Measurements from ENCODE around the gene PRKCQ.

PRKCQ gene

DNA sequence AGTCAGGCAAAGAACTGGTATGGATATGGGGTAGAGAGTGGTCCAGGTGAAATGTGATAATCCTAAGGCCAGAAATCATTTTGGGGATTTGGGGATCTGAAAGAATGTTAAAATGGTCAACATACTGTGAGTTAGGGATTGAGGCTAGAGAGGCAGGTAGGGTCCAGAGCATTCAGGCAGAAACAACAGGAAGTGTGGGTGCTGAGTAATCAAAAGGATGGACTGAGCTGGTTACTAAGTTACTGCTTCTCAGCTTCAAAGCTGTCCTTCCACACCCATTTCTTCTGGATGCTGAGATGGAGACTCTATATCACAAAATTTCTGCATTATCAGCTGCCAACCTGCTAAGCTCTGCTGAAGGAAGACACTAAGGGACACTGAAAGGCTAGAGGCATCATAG lies 30.6 kb upstream of the PRKCQ start:
- Histone ChIP-seq H3K9ac (ENCODE audit: low read length in 5 of 5) (no peak overlapping the region), H3K27me3 (ENCODE audit: control insufficient read depth in 5 of 5, insufficient read depth in 4 of 5, low read length in 5 of 5) (peaks cover 0 to 2% (median 0%) of the 10 kb centered on the region in 5 donors)

GRCh38 chr10:6609625-6610024 lies 29.5 kb upstream of the PRKCQ start:
- peaks cover 0 to 3% (median 1%) of the 10 kb centered on the region in 5 donors for H3K27me3 ChIP-seq (ENCODE audit: control insufficient read depth in 5 of 5, insufficient read depth in 4 of 5, low read length in 5 of 5)
- peaks cover 0 to 3% (median 0%) of the 10 kb centered on the region in 5 donors for H3K4me1 ChIP-seq (ENCODE audit: control insufficient read depth in 5 of 5, insufficient read depth in 5 of 5, low read length in 5 of 5)
- H3K4me3 ChIP-seq (ENCODE audit: low read depth in 1 of 5, low read length in 5 of 5): no peak overlapping the region
- H3K9me3 ChIP-seq (ENCODE audit: control insufficient read depth in 5 of 5, low read length in 5 of 5): no peaks in the 10 kb centered on the region
- H3K9ac ChIP-seq (ENCODE audit: low read length in 5 of 5): no peak overlapping the region
- H3K27ac ChIP-seq (ENCODE audit: low read depth, low read length): no peak overlapping the region
- peaks cover 0 to 2% (median 0%) of the 10 kb centered on the region in 5 donors for H3K36me3 ChIP-seq (ENCODE audit: control insufficient read depth in 5 of 5, insufficient read depth in 5 of 5, low read length in 5 of 5)

More for the DNA sequence above, 30.6 kb upstream of the PRKCQ start:
- Histone ChIP-seq H3K27ac (ENCODE audit: low read depth, low read length) (no peak overlapping the region), H3K9me3 (ENCODE audit: control insufficient read depth in 5 of 5, low read length in 5 of 5) (no peaks in the 10 kb centered on the region), H3K36me3 (ENCODE audit: control insufficient read depth in 5 of 5, insufficient read depth in 5 of 5, low read length in 5 of 5) (peaks cover 0 to 2% (median 0%) of the 10 kb centered on the region in 5 donors), H3K4me3 (ENCODE audit: low read depth in 1 of 5, low read length in 5 of 5) (no peak overlapping the region), H3K4me1 (ENCODE audit: control insufficient read depth in 5 of 5, insufficient read depth in 5 of 5, low read length in 5 of 5) (peaks cover 0 to 3% (median 0%) of the 10 kb centered on the region in 5 donors)

DNA sequence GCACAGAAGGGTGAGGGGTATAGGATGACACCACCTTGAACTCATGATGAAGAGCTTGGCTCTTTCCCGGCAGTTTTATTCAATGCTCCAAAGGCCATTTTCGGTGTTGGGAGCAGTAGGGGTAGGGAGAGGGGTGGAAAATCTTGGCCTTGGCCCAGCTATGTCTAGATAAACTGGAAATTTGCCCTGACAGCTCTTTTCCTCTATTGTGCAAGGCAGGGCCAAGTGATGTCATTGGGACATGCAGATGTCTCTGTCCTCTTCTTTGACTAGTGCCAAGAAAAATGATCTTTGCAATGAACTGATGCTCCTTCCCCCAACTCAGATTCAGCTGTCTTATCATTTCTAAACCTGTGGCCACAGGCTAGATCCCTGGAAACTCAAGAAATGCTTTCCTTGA lies 27.7 kb upstream of the PRKCQ start:
- H3K27me3 ChIP-seq (ENCODE audit: control insufficient read depth in 5 of 5, insufficient read depth in 4 of 5, low read length in 5 of 5): peaks cover 0 to 9% (median 2%) of the 10 kb centered on the region in 5 donors
- peaks cover 0 to 10% (median 0%) of the 10 kb centered on the region in 5 donors for H3K4me1 ChIP-seq (ENCODE audit: control insufficient read depth in 5 of 5, insufficient read depth in 5 of 5, low read length in 5 of 5)
- no peak overlapping the region for H3K27ac ChIP-seq (ENCODE audit: low read depth, low read length)
- no peak overlapping the region for H3K9ac ChIP-seq (ENCODE audit: low read length in 5 of 5)
- peaks cover 0 to 2% (median 0%) of the 10 kb centered on the region in 5 donors for H3K36me3 ChIP-seq (ENCODE audit: control insufficient read depth in 5 of 5, insufficient read depth in 5 of 5, low read length in 5 of 5)
- H3K4me3 ChIP-seq (ENCODE audit: low read depth in 1 of 5, low read length in 5 of 5): no peak overlapping the region
- no peaks in the 10 kb centered on the region for H3K9me3 ChIP-seq (ENCODE audit: control insufficient read depth in 5 of 5, low read length in 5 of 5)

- H3K4me1 ChIP-seq (ENCODE audit: control insufficient read depth in 5 of 5, insufficient read depth in 5 of 5, low read length in 5 of 5): peaks cover 0 to 10% (median 0%) of the 10 kb centered on the region in 5 donors
- no peak overlapping the region for H3K4me3 ChIP-seq (ENCODE audit: low read depth in 1 of 5, low read length in 5 of 5)
- H3K27ac ChIP-seq (ENCODE audit: low read depth, low read length): no peak overlapping the region
- peaks cover 0 to 13% (median 2%) of the 10 kb centered on the region in 5 donors for H3K27me3 ChIP-seq (ENCODE audit: control insufficient read depth in 5 of 5, insufficient read depth in 4 of 5, low read length in 5 of 5)
- no peak overlapping the region for H3K9ac ChIP-seq (ENCODE audit: low read length in 5 of 5)
- H3K36me3 ChIP-seq (ENCODE audit: control insufficient read depth in 5 of 5, insufficient read depth in 5 of 5, low read length in 5 of 5): peaks cover 0 to 2% (median 0%) of the 10 kb centered on the region in 5 donors
- H3K9me3 ChIP-seq (ENCODE audit: control insufficient read depth in 5 of 5, low read length in 5 of 5): no peaks in the 10 kb centered on the region
Observed at GRCh38 chr10:6607182-6607581, 27.1 kb upstream of the PRKCQ start.

- Histone ChIP-seq H3K27ac (ENCODE audit: low read depth, low read length) (no peak overlapping the region), H3K9ac (ENCODE audit: low read length in 5 of 5) (no peak overlapping the region)
Observed at GRCh38 chr10:6603142-6604125, 23.4 kb upstream of the PRKCQ start.

GRCh38 chr10:6602700-6603084 lies 22.6 kb upstream of the PRKCQ start:
- Histone ChIP-seq H3K9ac (ENCODE audit: low read length in 5 of 5) (no peak overlapping the region), H3K9me3 (ENCODE audit: control insufficient read depth in 5 of 5, low read length in 5 of 5) (no peaks in the 10 kb centered on the region), H3K36me3 (ENCODE audit: control insufficient read depth in 5 of 5, insufficient read depth in 5 of 5, low read length in 5 of 5) (no peaks in the 10 kb centered on the region), H3K27me3 (ENCODE audit: control insufficient read depth in 5 of 5, insufficient read depth in 4 of 5, low read length in 5 of 5) (peaks cover 0 to 13% (median 0%) of the 10 kb centered on the region in 5 donors), H3K4me3 (ENCODE audit: low read depth in 1 of 5, low read length in 5 of 5) (no peak overlapping the region), H3K27ac (ENCODE audit: low read depth, low read length) (no peak overlapping the region), H3K4me1 (ENCODE audit: control insufficient read depth in 5 of 5, insufficient read depth in 5 of 5, low read length in 5 of 5) (peaks cover 0 to 7% (median 0%) of the 10 kb centered on the region in 5 donors)

More at GRCh38 chr10:6603142-6604125, 23.4 kb upstream of the PRKCQ start:
- peaks cover 0 to 10% (median 0%) of the 10 kb centered on the region in 5 donors for H3K4me1 ChIP-seq (ENCODE audit: control insufficient read depth in 5 of 5, insufficient read depth in 5 of 5, low read length in 5 of 5)
- no peaks in the 10 kb centered on the region for H3K9me3 ChIP-seq (ENCODE audit: control insufficient read depth in 5 of 5, low read length in 5 of 5)
- no peak overlapping the region for H3K4me3 ChIP-seq (ENCODE audit: low read depth in 1 of 5, low read length in 5 of 5)
- H3K27me3 ChIP-seq (ENCODE audit: control insufficient read depth in 5 of 5, insufficient read depth in 4 of 5, low read length in 5 of 5): peaks cover 0 to 13% (median 0%) of the 10 kb centered on the region in 5 donors
- H3K36me3 ChIP-seq (ENCODE audit: control insufficient read depth in 5 of 5, insufficient read depth in 5 of 5, low read length in 5 of 5): no peaks in the 10 kb centered on the region

GRCh38 chr10:6602026-6602699 lies 22.1 kb upstream of the PRKCQ start:
- H3K36me3 ChIP-seq (ENCODE audit: control insufficient read depth in 5 of 5, insufficient read depth in 5 of 5, low read length in 5 of 5): no peaks in the 10 kb centered on the region
- no peak overlapping the region for H3K27ac ChIP-seq (ENCODE audit: low read depth, low read length)
- no peak overlapping the region for H3K9ac ChIP-seq (ENCODE audit: low read length in 5 of 5)

GRCh38 chr10:6601246-6601805 lies 21.2 kb upstream of the PRKCQ start:
- no peak overlapping the region for H3K9ac ChIP-seq (ENCODE audit: low read length in 5 of 5)
- no peaks in the 10 kb centered on the region for H3K9me3 ChIP-seq (ENCODE audit: control insufficient read depth in 5 of 5, low read length in 5 of 5)
- no peaks in the 10 kb centered on the region for H3K36me3 ChIP-seq (ENCODE audit: control insufficient read depth in 5 of 5, insufficient read depth in 5 of 5, low read length in 5 of 5)
- H3K4me3 ChIP-seq (ENCODE audit: low read depth in 1 of 5, low read length in 5 of 5): no peak overlapping the region
- H3K4me1 ChIP-seq (ENCODE audit: control insufficient read depth in 5 of 5, insufficient read depth in 5 of 5, low read length in 5 of 5): peaks cover 0 to 7% (median 0%) of the 10 kb centered on the region in 5 donors
- H3K27ac ChIP-seq (ENCODE audit: low read depth, low read length): no peak overlapping the region
- peaks cover 0 to 13% (median 0%) of the 10 kb centered on the region in 5 donors for H3K27me3 ChIP-seq (ENCODE audit: control insufficient read depth in 5 of 5, insufficient read depth in 4 of 5, low read length in 5 of 5)

More at GRCh38 chr10:6602026-6602699, 22.1 kb upstream of the PRKCQ start:
- Histone ChIP-seq H3K4me1 (ENCODE audit: control insufficient read depth in 5 of 5, insufficient read depth in 5 of 5, low read length in 5 of 5) (peaks cover 0 to 7% (median 0%) of the 10 kb centered on the region in 5 donors), H3K9me3 (ENCODE audit: control insufficient read depth in 5 of 5, low read length in 5 of 5) (no peaks in the 10 kb centered on the region), H3K27me3 (ENCODE audit: control insufficient read depth in 5 of 5, insufficient read depth in 4 of 5, low read length in 5 of 5) (peaks cover 0 to 13% (median 0%) of the 10 kb centered on the region in 5 donors), H3K4me3 (ENCODE audit: low read depth in 1 of 5, low read length in 5 of 5) (no peak overlapping the region)

DNA sequence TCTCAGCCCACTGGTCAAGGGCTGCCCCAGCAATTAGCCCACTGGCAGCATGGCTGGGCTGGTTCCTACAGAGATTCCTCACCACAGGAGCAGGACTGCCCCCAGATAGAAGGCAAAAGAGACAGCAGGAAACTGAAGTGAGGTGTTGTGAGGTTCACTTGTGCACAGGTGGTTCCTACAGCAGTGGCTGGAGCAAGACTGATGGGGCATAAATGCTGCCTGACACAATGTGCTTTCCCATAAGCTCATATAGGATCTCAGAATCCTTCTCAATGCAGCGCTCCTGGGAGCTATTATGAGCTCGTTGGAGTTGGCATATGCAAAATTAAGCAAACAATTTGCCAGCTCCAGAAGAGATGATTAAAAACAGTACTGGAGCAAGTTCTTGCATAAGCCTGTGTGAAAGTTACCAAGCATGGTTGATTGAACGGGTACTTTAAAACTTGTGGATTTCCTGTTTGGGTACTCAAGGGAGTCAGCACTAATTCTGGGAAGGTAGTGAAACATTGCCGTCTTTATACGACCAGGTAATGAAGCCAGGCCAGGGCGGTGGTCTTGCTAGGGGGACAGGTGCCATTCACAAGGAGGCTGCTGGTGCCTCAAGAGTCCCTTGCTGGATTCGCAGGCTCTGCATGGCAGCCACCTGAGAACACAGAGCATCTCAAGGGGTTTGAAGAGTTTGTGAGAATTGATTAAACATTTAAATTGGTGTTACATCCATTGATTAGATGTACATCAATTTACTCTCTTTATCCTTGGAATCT lies 20.3 kb upstream of the PRKCQ start:
- Histone ChIP-seq H3K27ac (ENCODE audit: low read depth, low read length) (no peak overlapping the region), H3K9ac (ENCODE audit: low read length in 5 of 5) (no peak overlapping the region)

More for the DNA sequence above, 20.3 kb upstream of the PRKCQ start:
- Histone ChIP-seq H3K4me3 (ENCODE audit: low read depth in 1 of 5, low read length in 5 of 5) (no peak overlapping the region), H3K36me3 (ENCODE audit: control insufficient read depth in 5 of 5, insufficient read depth in 5 of 5, low read length in 5 of 5) (no peaks in the 10 kb centered on the region), H3K4me1 (ENCODE audit: control insufficient read depth in 5 of 5, insufficient read depth in 5 of 5, low read length in 5 of 5) (peaks cover 0 to 7% (median 0%) of the 10 kb centered on the region in 5 donors), H3K9me3 (ENCODE audit: control insufficient read depth in 5 of 5, low read length in 5 of 5) (no peaks in the 10 kb centered on the region), H3K27me3 (ENCODE audit: control insufficient read depth in 5 of 5, insufficient read depth in 4 of 5, low read length in 5 of 5) (peaks cover 0 to 13% (median 0%) of the 10 kb centered on the region in 5 donors)

Measured in subcutaneous abdominal adipose tissue (tissue), 5 donors.